Liver (tissue), 9 donors: ENCODE data around the gene CELF4. TPM values are rescaled to one million over a fixed set of nuclear protein-coding genes. Genes with fewer than 3 reads are reported as not detected.

Experiments used
- DNase-seq: peaks from one replicate; pipeline ENCODE4 v3.0.0-alpha.2; 2017; ENCODE audit warnings: low spot score
- H3K27ac ChIP-seq, 2 donors: one replicate each; pipeline ENCODE4 v1.7.0; 2013; ENCODE audit warnings: inconsistent platforms in 2 of 2, low read length in 2 of 2, control low read depth in 1 of 2, low read depth in 1 of 2, mild to moderate bottlenecking in 1 of 2
- H3K27me3 ChIP-seq, 4 donors: one replicate each; pipeline versions ENCODE4 v1.6.1 to v1.7.0; 2013; ENCODE audit warnings: low read length in 3 of 4, inconsistent platforms in 1 of 4, mild to moderate bottlenecking in 1 of 4, moderate library complexity in 1 of 4; ENCODE audit not compliant: control insufficient read depth in 4 of 4, insufficient read depth in 4 of 4
- H3K36me3 ChIP-seq, 4 donors: one replicate each; pipeline versions ENCODE4 v1.6.1 to v1.7.0; 2013; ENCODE audit warnings: low read length in 3 of 4, mild to moderate bottlenecking in 3 of 4, low read depth in 1 of 4, moderate library complexity in 1 of 4; ENCODE audit not compliant: control insufficient read depth in 4 of 4, insufficient read depth in 3 of 4
- H3K4me1 ChIP-seq, 4 donors: one replicate each; pipeline versions ENCODE4 v1.6.1 to v1.7.0; 2013; ENCODE audit warnings: low read length in 3 of 4, mild to moderate bottlenecking in 3 of 4, moderate library complexity in 1 of 4; ENCODE audit not compliant: control insufficient read depth in 4 of 4, insufficient read depth in 4 of 4
- H3K4me3 ChIP-seq, 3 donors: one replicate each; pipeline versions ENCODE4 v1.6.1 to v1.7.0; 2013; ENCODE audit warnings: low read length in 3 of 3, control low read depth in 1 of 3, low read depth in 1 of 3, mild to moderate bottlenecking in 1 of 3
- H3K9ac ChIP-seq, 2 donors: one replicate each; pipeline ENCODE4 v1.7.0; 2013; ENCODE audit warnings: low read length in 2 of 2, mild to moderate bottlenecking in 2 of 2, moderate library complexity in 2 of 2, control low read depth in 1 of 2, low read depth in 1 of 2
- H3K9me3 ChIP-seq, 4 donors: one replicate each; pipeline versions ENCODE4 v1.6.1 to v1.7.0; 2013; ENCODE audit warnings: low read length in 3 of 4; ENCODE audit not compliant: control insufficient read depth in 4 of 4
- ATF3 ChIP-seq: IDR thresholded peaks from 2 replicates; pipeline ENCODE4 v1.6.1; 2016; ENCODE audit warnings: antibody characterized with exemption
- CTCF ChIP-seq: fragments of 150-350 bp; IDR thresholded peaks from 2 replicates; pipeline ENCODE4 v1.5.1; 2017; ENCODE audit warnings: improper control_type of control experiment, low read depth, low read length; ENCODE audit not compliant: missing input control
- EGR1 ChIP-seq, 2 donors: IDR thresholded peaks; 2 replicates each; pipeline ENCODE4 v1.6.1; 2016 to 2018; ENCODE audit warnings: antibody characterized with exemption in 2 of 2, low read depth in 2 of 2
- FOXA1 ChIP-seq: IDR thresholded peaks from 2 replicates; pipeline ENCODE4 v1.6.1; 2016; ENCODE audit warnings: antibody characterized with exemption
- FOXA2 ChIP-seq: IDR thresholded peaks from 2 replicates; pipeline ENCODE4 v1.6.1; 2016; ENCODE audit warnings: antibody characterized with exemption
- GABPA ChIP-seq, 2 donors: IDR thresholded peaks in 1 of 2; conservative IDR thresholded peaks in 1 of 2; 2 replicates each; pipeline ENCODE4 v1.6.1; 2016; ENCODE audit warnings: antibody characterized with exemption in 2 of 2, mild to moderate bottlenecking in 1 of 2, moderate library complexity in 1 of 2
- HNF4G ChIP-seq: IDR thresholded peaks from 2 replicates; pipeline ENCODE4 v1.6.1; 2016; ENCODE audit warnings: antibody characterized with exemption
- JUND ChIP-seq, 2 donors: IDR thresholded peaks; 2 replicates each; pipeline ENCODE4 v1.6.1; 2016; ENCODE audit warnings: antibody characterized with exemption in 2 of 2
- MAX ChIP-seq: IDR thresholded peaks from 2 replicates; pipeline ENCODE4 v1.6.1; 2016; ENCODE audit warnings: antibody characterized with exemption
- NR2F2 ChIP-seq: IDR thresholded peaks from 2 replicates; pipeline ENCODE4 v1.6.1; 2016; ENCODE audit warnings: antibody characterized with exemption
- RAD21 ChIP-seq, 2 donors: IDR thresholded peaks; 2 replicates each; pipeline ENCODE4 v1.6.1; 2016; ENCODE audit warnings: antibody characterized with exemption in 2 of 2, mild to moderate bottlenecking in 2 of 2
- REST ChIP-seq: IDR thresholded peaks from 2 replicates; pipeline ENCODE4 v1.6.1; 2016; ENCODE audit warnings: antibody characterized with exemption, mild to moderate bottlenecking
- RXRA ChIP-seq, 2 donors: IDR thresholded peaks; 2 replicates each; pipeline ENCODE4 v1.6.1; 2017 to 2018; ENCODE audit warnings: antibody characterized with exemption in 2 of 2, mild to moderate bottlenecking in 1 of 2
- SP1 ChIP-seq: IDR thresholded peaks from 2 replicates; pipeline ENCODE4 v1.6.1; 2018; ENCODE audit warnings: antibody characterized with exemption, mild to moderate bottlenecking
- TAF1 ChIP-seq: conservative IDR thresholded peaks from 2 replicates; pipeline ENCODE4 v1.6.1; 2016; ENCODE audit warnings: antibody characterized with exemption, mild to moderate bottlenecking
- YY1 ChIP-seq: IDR thresholded peaks from 2 replicates; pipeline ENCODE4 v1.6.1; 2016; ENCODE audit warnings: antibody characterized with exemption, mild to moderate bottlenecking
- ZBTB33 ChIP-seq: IDR thresholded peaks from 2 replicates; pipeline ENCODE4 v1.6.1; 2016; ENCODE audit warnings: antibody characterized with exemption
- WGBS: extraction: QIAGEN DNeasy Blood & Tissue Kit; methylation state at CpG from one replicate; pipeline ENCODE4 v1.1.7; 2013; 5-methylcytosine and 5-hydroxymethylcytosine counted together
- polyA plus RNA-seq, 2 donors: library from polyadenylated mRNA; stranded (reverse) in 1 of 2; unstranded in 1 of 2; fragments of 200-250 nt in 1 of 2; fragments of >200 nt in 1 of 2; fragmentation: Nextera tagmentation in 1 of 2; extraction: Ambion mirVana in 1 of 2; gene quantifications; one replicate each; pipeline versions ENCODE4 v1.2.1 to v1.2.3, GENCODE V29; 2013 to 2015
- total RNA-seq, 2 donors: library from RNA; depleted of rRNA; stranded (reverse); fragments of >200 nt; gene quantifications; one replicate each; pipeline ENCODE4 v1.2.3, GENCODE V29; 2014
- donor health status: healthy.
- donor health status: healthy.
- donor health status: healthy.
- donor health status: healthy.
- donor health status: healthy.

CELF4 gene
- total and polyA plus RNA-seq, 4 donors: 0.08 to 0.28 (median 0.21) TPM; not detected in 1

GRCh38 chr18:37607281-37607680, 41.7 kb upstream of the CELF4 start:
- no peak for DNase-seq
- Histone ChIP-seq H3K4me1 (no peaks in the 10 kb centered on the region), H3K27me3 (no peaks in the 10 kb centered on the region), H3K36me3 (no peaks in the 10 kb centered on the region), H3K9ac (no peak overlapping the region), H3K4me3 (no peak overlapping the region), H3K27ac (no peak overlapping the region), H3K9me3 (no peaks in the 10 kb centered on the region)
- TF ChIP-seq ZBTB33 (no peak), TAF1 (no peak), RAD21 (IDR thresholded peaks at IDR 0.05) (no peak), SP1 (no peak), HNF4G (no peak), GABPA (IDR thresholded peaks at IDR 0.05 in 1 of 2, conservative IDR thresholded peaks at IDR 0.05 in 1 of 2) (no peak), ATF3 (no peak), YY1 (no peak), NR2F2 (no peak), FOXA1 (no peak), JUND (IDR thresholded peaks at IDR 0.05) (no peak), RXRA (IDR thresholded peaks at IDR 0.05) (no peak), REST (no peak), EGR1 (IDR thresholded peaks at IDR 0.05; ENCODE audit: low read depth in 2 of 2) (no peak), FOXA2 (no peak), MAX (no peak), CTCF (no peak)
- 85% methylated on average over 11 of the region's 11 CpGs for WGBS

GRCh38 chr18:37604032-37604431, 38.4 kb upstream of the CELF4 start:
- DNase-seq: no peak
- TF ChIP-seq RXRA (IDR thresholded peaks at IDR 0.05) (no peak), YY1 (no peak)
- Histone ChIP-seq H3K27ac (no peak overlapping the region), H3K27me3 (no peaks in the 10 kb centered on the region), H3K36me3 (no peaks in the 10 kb centered on the region), H3K4me1 (no peaks in the 10 kb centered on the region), H3K9me3 (no peaks in the 10 kb centered on the region), H3K9ac (no peak overlapping the region), H3K4me3 (no peak overlapping the region)
- 76% methylated on average over 4 of the region's 4 CpGs for WGBS
